Vagina (tissue), 2 donors: ENCODE measurements around the gene USF1.

ENCODE experiments used
- POLR2A ChIP-seq, 2 donors: fragments of 450-650 bp; IDR thresholded peaks; one replicate each; pipeline ENCODE4 v1.6.1; 2017; ENCODE audit warnings: antibody characterized with exemption in 2 of 2, mild to moderate bottlenecking in 2 of 2, moderate library complexity in 2 of 2
- POLR2AphosphoS5 ChIP-seq, 2 donors: sonication (generic); formaldehyde crosslinking; IDR thresholded peaks; one replicate each; pipeline ENCODE4 v1.9.0; 2017; ENCODE audit warnings: antibody characterized with exemption in 2 of 2, mild to moderate bottlenecking in 2 of 2, low read depth in 1 of 2; ENCODE audit not compliant: insufficient read depth in 1 of 2
- TF ChIP-seq, protein P1 (sequence below), 3 experiments: fragments of 450-650 bp in 2 of 3; fragments of 200-600 bp in 1 of 3; sonication (generic) in 1 of 3; IDR thresholded peaks; one replicate each; pipeline ENCODE4 v1.5.1; 2017 to 2019; ENCODE audit warnings: antibody characterized with exemption in 3 of 3, mild to moderate bottlenecking in 2 of 3, moderate library complexity in 2 of 3

DNA sequence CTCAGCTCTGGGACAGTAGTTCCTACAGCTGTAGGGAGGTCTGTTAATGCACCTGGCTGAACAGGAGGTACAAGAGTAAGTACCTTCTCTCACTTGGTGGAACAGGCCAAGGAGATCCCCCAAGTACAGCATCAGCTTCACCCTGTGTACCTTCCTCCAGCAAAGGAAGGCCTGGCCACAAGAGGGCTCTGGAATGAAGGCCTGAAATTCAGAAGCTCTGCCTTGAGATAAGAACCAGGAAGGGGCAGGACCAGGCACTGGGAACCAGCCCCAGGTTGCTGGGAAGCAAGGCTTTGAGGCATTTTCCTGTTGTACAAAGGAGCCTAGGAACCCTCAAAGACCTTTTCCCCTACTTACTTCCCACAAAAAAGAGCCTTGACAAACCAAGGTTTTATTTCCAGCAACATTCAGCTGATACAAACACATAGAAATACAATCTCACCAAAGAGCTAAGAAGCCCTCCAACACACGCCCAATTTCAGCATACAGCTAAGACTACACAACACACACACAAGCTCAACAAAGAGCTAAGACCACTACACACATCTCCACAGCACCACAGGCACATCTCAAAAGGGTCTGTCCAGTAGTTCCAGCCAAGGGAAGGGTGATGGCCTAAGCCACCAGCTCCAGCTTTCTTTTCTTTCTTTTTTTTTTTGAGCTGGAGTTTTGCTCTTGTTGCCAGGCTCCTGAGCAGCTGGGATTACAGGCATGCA lies 48.3 kb downstream of the USF1 start:
- TF ChIP-seq POLR2A (IDR thresholded peaks at IDR 0.05): no peak
- TF ChIP-seq, protein P1, sequence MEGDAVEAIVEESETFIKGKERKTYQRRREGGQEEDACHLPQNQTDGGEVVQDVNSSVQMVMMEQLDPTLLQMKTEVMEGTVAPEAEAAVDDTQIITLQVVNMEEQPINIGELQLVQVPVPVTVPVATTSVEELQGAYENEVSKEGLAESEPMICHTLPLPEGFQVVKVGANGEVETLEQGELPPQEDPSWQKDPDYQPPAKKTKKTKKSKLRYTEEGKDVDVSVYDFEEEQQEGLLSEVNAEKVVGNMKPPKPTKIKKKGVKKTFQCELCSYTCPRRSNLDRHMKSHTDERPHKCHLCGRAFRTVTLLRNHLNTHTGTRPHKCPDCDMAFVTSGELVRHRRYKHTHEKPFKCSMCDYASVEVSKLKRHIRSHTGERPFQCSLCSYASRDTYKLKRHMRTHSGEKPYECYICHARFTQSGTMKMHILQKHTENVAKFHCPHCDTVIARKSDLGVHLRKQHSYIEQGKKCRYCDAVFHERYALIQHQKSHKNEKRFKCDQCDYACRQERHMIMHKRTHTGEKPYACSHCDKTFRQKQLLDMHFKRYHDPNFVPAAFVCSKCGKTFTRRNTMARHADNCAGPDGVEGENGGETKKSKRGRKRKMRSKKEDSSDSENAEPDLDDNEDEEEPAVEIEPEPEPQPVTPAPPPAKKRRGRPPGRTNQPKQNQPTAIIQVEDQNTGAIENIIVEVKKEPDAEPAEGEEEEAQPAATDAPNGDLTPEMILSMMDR (IDR thresholded peaks at IDR 0.05): peak in 1 of 3 experiments; percentile 44
- TF ChIP-seq POLR2AphosphoS5 (IDR thresholded peaks at IDR 0.05; ENCODE audit: insufficient read depth in 1 of 2, low read depth in 1 of 2): no peak
